ENCODE data around the gene SELENOI.

DNA sequence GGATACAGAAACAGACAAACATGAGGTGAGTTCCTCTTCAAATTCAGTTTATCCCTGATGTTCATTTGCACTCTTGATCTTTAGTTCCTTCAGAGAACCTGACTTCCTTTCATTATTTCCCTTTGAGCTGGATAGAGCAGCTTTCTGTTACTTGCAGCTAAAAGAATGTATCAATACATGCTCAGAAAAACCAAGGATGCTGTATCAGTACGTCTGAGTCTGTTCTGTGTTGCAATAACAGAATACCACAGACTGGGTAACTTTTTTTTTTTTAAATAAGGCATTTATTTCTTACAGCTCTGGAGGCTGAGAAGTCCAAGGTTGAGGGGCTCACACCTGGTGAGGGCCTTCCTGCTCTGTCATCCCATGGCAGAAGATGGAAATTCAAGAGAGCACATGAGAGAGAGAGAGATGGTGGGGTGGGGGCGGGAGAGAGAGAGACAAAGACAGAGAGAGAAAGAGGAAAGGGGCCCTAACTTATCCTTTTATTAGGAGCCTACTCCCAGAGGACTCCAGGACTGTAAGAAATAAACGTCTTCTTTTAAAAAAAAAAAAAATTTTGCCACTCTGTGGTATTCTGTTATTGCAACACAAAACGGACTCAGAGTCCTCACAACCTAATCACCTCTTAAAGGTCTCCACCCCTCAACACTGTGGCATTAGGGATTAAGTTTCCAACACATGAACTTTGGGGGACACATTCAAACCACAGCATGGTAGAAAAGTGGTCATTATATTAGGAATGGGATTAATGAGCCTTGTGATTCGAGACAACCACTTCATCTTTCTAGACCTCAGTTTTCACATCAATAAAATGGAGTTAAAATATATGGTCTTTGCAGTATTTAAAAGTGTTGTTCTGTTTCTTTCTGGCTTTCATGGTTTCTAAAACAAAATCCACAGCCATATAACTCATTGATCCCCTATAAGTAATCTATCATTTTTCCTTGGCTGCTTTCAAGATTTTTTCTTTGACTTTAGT, 18.4 kb upstream of the SELENOI start:
- TF ChIP-seq TAF1 (IDR thresholded peaks at IDR 0.05; ENCODE audit: low read depth, low read length) = no peak
- no peak for TF ChIP-seq POLR2A (IDR thresholded peaks at IDR 0.05; ENCODE audit: low read depth, low read length)
- no peak for TF ChIP-seq POLR2AphosphoS5 (IDR thresholded peaks at IDR 0.05; ENCODE audit: low read depth, low read length)
- TF ChIP-seq SPI1 (IDR thresholded peaks at IDR 0.05; ENCODE audit: low read depth, low read length) = no peak
